ENCODE measurements around the gene LY86.

LY86 gene

GRCh38 chr6:6570929-6571671, 17.4 kb upstream of the LY86 start:
- no peak for DNase-seq

- DNase-seq: no peak
Observed at GRCh38 chr6:6575143-6575542, 13.4 kb upstream of the LY86 start.

- no peak for DNase-seq
Observed at GRCh38 chr6:6577735-6578134, 10.8 kb upstream of the LY86 start.

GRCh38 chr6:6579281-6579680, 9.2 kb upstream of the LY86 start:
- DNase-seq: no peak

GRCh38 chr6:6580225-6580856, 8.2 kb upstream of the LY86 start:
- no peak for DNase-seq

- no peak for DNase-seq
Observed at GRCh38 chr6:6581054-6581453, 7.5 kb upstream of the LY86 start.

- DNase-seq: no peak
Observed at GRCh38 chr6:6582131-6582530, 6.4 kb upstream of the LY86 start.

- no peak for DNase-seq
Observed at GRCh38 chr6:6583836-6584235, 4.7 kb upstream of the LY86 start.

GRCh38 chr6:6584310-6585002, 4.1 kb upstream of the LY86 start:
- DNase-seq: no peak

- DNase-seq: no peak
Observed at GRCh38 chr6:6585003-6585311, 3.6 kb upstream of the LY86 start.

- DNase-seq: no peak
Observed at GRCh38 chr6:6586167-6586566, 2.4 kb upstream of the LY86 start.

- DNase-seq: no peak
Observed at GRCh38 chr6:6586671-6587526, 1.6 kb upstream of the LY86 start.

- no peak for DNase-seq
Observed at GRCh38 chr6:6587696-6588063, 840 bp upstream of the LY86 start.

- no peak for DNase-seq
Observed at GRCh38 chr6:6588924-6589709, 597 bp downstream of the LY86 start.

- DNase-seq: no peak
Observed at GRCh38 chr6:6590530-6590929, 2.0 kb downstream of the LY86 start.

- DNase-seq: no peak
Observed at GRCh38 chr6:6591778-6592465, 3.4 kb downstream of the LY86 start.

- DNase-seq: no peak
Observed at GRCh38 chr6:6592826-6593475, 4.4 kb downstream of the LY86 start.

- DNase-seq: no peak
Observed at GRCh38 chr6:6593867-6594468, 5.4 kb downstream of the LY86 start.

- no peak for DNase-seq
Observed at GRCh38 chr6:6595025-6595424, 6.5 kb downstream of the LY86 start.

- no peak for DNase-seq
Observed at GRCh38 chr6:6595952-6596351, 7.4 kb downstream of the LY86 start.
